T-helper 1 cell treated with Interleukin-12 subunit alpha and Interleukin-12 subunit beta and Interleukin-4 antibody, amounts not matched to agents 30 ng/mL and 1 ng/mL, for 36 hours (primary cell): Measurements from ENCODE around the gene RFPL3. TPM values are rescaled to one million over a fixed set of nuclear protein-coding genes. Genes with fewer than 3 reads are reported as not detected.

Source experiments
- intact Hi-C: fragments of 100-400 bp; cut with micrococcal nuclease; formaldehyde crosslinking; loops from one replicate; pipeline ENCODE4 v1.15.1; 2024
- total RNA-seq: library from RNA; stranded (reverse); gene quantifications from 2 replicates; pipeline ENCODE4 v1.2.3, GENCODE V29; 2022

Gene RFPL3
- total RNA-seq, 1 donor from 2014 or later, result not detected

DNA sequence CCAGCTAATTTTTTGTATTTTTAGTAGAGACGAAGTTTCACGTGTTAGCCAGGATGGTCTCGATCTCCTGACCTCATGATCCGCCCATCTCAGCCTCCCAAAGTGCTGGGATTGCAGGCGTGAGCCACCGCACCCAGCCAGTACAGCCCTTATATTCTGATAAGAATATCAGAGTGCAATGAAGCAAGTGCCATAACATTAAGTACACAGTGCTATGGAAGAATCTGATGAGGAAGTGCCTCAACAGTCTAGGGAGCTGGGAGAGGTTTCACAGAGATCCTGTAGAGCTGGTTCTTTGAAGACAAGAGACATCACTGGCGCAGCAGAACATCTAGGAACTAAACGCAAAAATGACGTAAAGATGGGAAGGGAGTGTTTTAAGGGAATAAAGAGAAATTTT, 52.3 kb downstream of the RFPL3 start:
- intact Hi-C loops, result loop anchor here (5.0 to 10.0 kb wide), 3 partner anchors 268 to 745 kb away; partner anchors contain the start of genes DEPDC5, PISD and PRR14L

DNA sequence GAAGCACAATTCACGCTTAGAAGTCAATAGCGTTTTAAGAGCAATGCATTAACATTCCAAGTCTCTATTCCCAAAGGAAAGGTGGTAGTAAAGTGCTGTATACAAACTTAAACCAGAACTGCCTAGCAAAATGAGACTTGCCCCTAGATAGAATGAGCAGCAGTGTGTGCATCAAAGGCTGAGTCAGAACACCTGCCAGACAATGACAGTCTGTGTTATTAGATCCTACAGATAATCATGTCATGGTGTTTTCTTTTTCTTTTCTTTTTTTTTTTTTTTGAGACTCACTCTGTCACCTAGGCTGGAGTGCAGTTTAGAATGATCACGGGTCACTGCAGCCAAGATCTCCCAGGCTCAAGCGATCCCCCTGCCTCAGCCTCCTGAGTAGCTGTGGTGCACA, 52.8 kb downstream of the RFPL3 start:
- intact Hi-C loops, result loop anchor here (5.0 to 10.0 kb wide), 3 partner anchors 268 to 746 kb away; partner anchors contain the start of genes DEPDC5, PISD and PRR14L

Other genes starting within 250 kb of the RFPL3 start
- gene C22orf42, start 198.6 kb upstream of the RFPL3 start, total RNA-seq, result not detected in 2 replicates
- 0.15 TPM in 1 of 2 replicates, not detected in the other for gene RFPL2, start 152.8 kb upstream of the RFPL3 start, total RNA-seq
- gene SLC5A4, start 102.5 kb upstream of the RFPL3 start, total RNA-seq, result not detected in 2 replicates
- gene RTCB, start 54.4 kb downstream of the RFPL3 start, total RNA-seq, result 67.4 and 69.5 TPM in 2 replicates
- not detected in 2 replicates for gene BPIFC, start 106.6 kb downstream of the RFPL3 start, total RNA-seq
- gene FBXO7, start 116.9 kb downstream of the RFPL3 start, total RNA-seq, result 91.3 and 95.6 TPM in 2 replicates